HepG2 (cell line): ENCODE measurements around the gene NXN. TPM values are rescaled to one million over a fixed set of nuclear protein-coding genes. Genes with fewer than 3 reads are reported as not detected.

ENCODE experiments used
- ATAC-seq: fragments of 200-7000 bp; cut with Tn5 transposase; 3 replicates; pipeline ENCODE4 v1.9.1; 2020; ENCODE audit warnings: mild to moderate bottlenecking, moderate library complexity
- BruUV-seq: library from RNA; stranded (reverse); fragments of 400-500 nt; replicated peaks from 2 replicates; lab custom pipeline; 2021; lab: Mats Ljungman, UMichigan
- CTCF ChIA-PET: fragments of 300-600 bp; formaldehyde crosslinking; extraction: SDS; loops from one replicate; lab custom pipeline; 2021; ENCODE audit warnings: low total read pairs, inconsistent platforms, low intra/inter-chr PET ratio; lab: Yijun Ruan, JAX
- POLR2A ChIA-PET: fragments of 350-600 bp; sonication (Branson Sonifier 250); formaldehyde crosslinking; loops from one replicate; lab custom pipeline; 2020; ENCODE audit warnings: antibody characterized with exemption, inconsistent platforms; lab: Yijun Ruan, JAX
- DNase-seq: peaks from one replicate; pipeline ENCODE4 v3.0.0-alpha.2; 2015; ENCODE audit warnings: low spot score
- FAIRE-seq: peaks from 3 replicates; lab custom pipeline; 2011; peaks lifted over from hg19 to GRCh38; lab: Jason Lieb, UNC
- H2AFZ ChIP-seq: one replicate; pipeline ENCODE4 v1.6.1; 2011; ENCODE audit warnings: low read length, inconsistent platforms
- H3K27ac ChIP-seq: fragments of 300-600 bp; 3 replicates; pipeline ENCODE4 v1.8.0; 2011; ENCODE audit warnings: mixed run types, mild to moderate bottlenecking, mixed read lengths, low read length, inconsistent platforms; ENCODE audit not compliant: insufficient read depth; ENCODE audit errors: extremely low read length
- H3K27me3 ChIP-seq, 2 experiments: fragments of 200-600 bp in 1 of 2; 2 replicates in 1 of 2; 3 replicates in 1 of 2; pipeline versions ENCODE4 v1.6.0 to v1.8.0; 2011; ENCODE audit warnings: low read length in 2 of 2, mild to moderate bottlenecking in 2 of 2, moderate library complexity in 2 of 2, inconsistent platforms in 1 of 2; ENCODE audit not compliant: insufficient read depth in 2 of 2, control insufficient read depth in 1 of 2
- H3K36me3 ChIP-seq, 2 experiments: fragments of 200-600 bp in 1 of 2; replicated peaks in 1 of 2; 2 replicates in 1 of 2; 3 replicates in 1 of 2; pipeline versions ENCODE4 v1.5.1 to v1.8.0; 2011; ENCODE audit warnings: low read length in 2 of 2, inconsistent platforms in 1 of 2; ENCODE audit not compliant: insufficient read depth in 2 of 2, control insufficient read depth in 1 of 2
- H3K4me1 ChIP-seq: 2 replicates; pipeline ENCODE4 v1.5.1; 2012; ENCODE audit warnings: low read length, inconsistent platforms; ENCODE audit not compliant: insufficient read depth
- H3K4me2 ChIP-seq: 2 replicates; pipeline ENCODE4 v1.6.0; 2011; ENCODE audit warnings: low read depth, low read length, inconsistent platforms
- H3K4me3 ChIP-seq, 3 experiments: fragments of 200-600 bp in 1 of 3; sonication (generic), shearing (Covaris generic) in 1 of 3; replicated peaks in 1 of 3; 2 replicates each; pipeline ENCODE4 v1.5.1; 2011 to 2016; ENCODE audit warnings: low read length in 3 of 3, inconsistent platforms in 2 of 3, low read depth in 2 of 3, mild to moderate bottlenecking in 2 of 3, control low read depth in 1 of 3, mixed read lengths in 1 of 3; ENCODE audit not compliant: insufficient read depth in 1 of 3
- H3K79me2 ChIP-seq: one replicate; pipeline ENCODE4 v1.6.1; 2011; ENCODE audit warnings: low read length, inconsistent platforms; ENCODE audit not compliant: insufficient read depth
- H3K9ac ChIP-seq: 2 replicates; pipeline ENCODE4 v1.6.0; 2011; ENCODE audit warnings: mild to moderate bottlenecking, low read depth, low read length, inconsistent platforms; ENCODE audit not compliant: insufficient read depth
- H3K9me3 ChIP-seq: 2 replicates; pipeline ENCODE4 v1.5.1; 2012; ENCODE audit warnings: mild to moderate bottlenecking, low read length
- H4K20me1 ChIP-seq: 2 replicates; pipeline ENCODE4 v1.6.0; 2011; ENCODE audit warnings: inconsistent platforms, mild to moderate bottlenecking, low read length, moderate library complexity; ENCODE audit not compliant: insufficient read depth
- DPF2 ChIP-seq: sonication (generic); formaldehyde crosslinking; IDR thresholded peaks from 2 replicates; pipeline ENCODE4 v1.4.0; 2020; ENCODE audit warnings: mild to moderate bottlenecking, low read depth, missing genetic modification reagents, borderline replicate concordance
- ELF3 ChIP-seq: IDR thresholded peaks from 2 replicates; pipeline ENCODE4 v1.6.1; 2016; ENCODE audit warnings: missing genetic modification reagents, missing compliant biosample characterization
- EP300 ChIP-seq, 3 experiments: sonication (generic) in 1 of 3; formaldehyde crosslinking in 1 of 3; IDR thresholded peaks; 2 replicates each; pipeline versions ENCODE4 v1.5.1 to v1.6.1; 2011 to 2020; ENCODE audit warnings: low read depth in 2 of 3, low read length in 2 of 3, borderline replicate concordance in 1 of 3, improper control_type of control experiment in 1 of 3, mild to moderate bottlenecking in 1 of 3, missing genetic modification reagents in 1 of 3, moderate library complexity in 1 of 3
- FOSL1 ChIP-seq: sonication (generic); formaldehyde crosslinking; IDR thresholded peaks from 2 replicates; pipeline ENCODE4 v1.9.0; 2021; ENCODE audit warnings: missing genetic modification reagents, borderline replicate concordance
- FOXA3 ChIP-seq: IDR thresholded peaks from 2 replicates; pipeline ENCODE4 v1.6.1; 2016; ENCODE audit warnings: missing genetic modification reagents, missing compliant biosample characterization
- GPN1 ChIP-seq: sonication (generic); formaldehyde crosslinking; IDR thresholded peaks from 2 replicates; pipeline ENCODE4 v1.5.1; 2020; ENCODE audit warnings: missing genetic modification reagents, borderline replicate concordance
- HDAC6 ChIP-seq: fragments of 200-600 bp; sonication (generic); IDR thresholded peaks from 2 replicates; pipeline ENCODE4 v1.7.0; 2017; ENCODE audit warnings: mild to moderate bottlenecking, antibody characterized with exemption, low read length, low read depth
- HMG20A ChIP-seq: IDR thresholded peaks from 2 replicates; pipeline ENCODE4 v1.6.1; 2016; ENCODE audit warnings: borderline replicate concordance
- NCOA5 ChIP-seq: sonication (generic); formaldehyde crosslinking; IDR thresholded peaks from 2 replicates; pipeline ENCODE4 v1.4.0; 2020; ENCODE audit warnings: missing genetic modification reagents
- RFX1 ChIP-seq: fragments of 450-650 bp; IDR thresholded peaks from 2 replicates; pipeline ENCODE4 v1.6.1; 2017
- SOX13 ChIP-seq, 3 experiments: fragments of 450-650 bp in 1 of 3; sonication (generic) in 1 of 3; formaldehyde crosslinking in 1 of 3; IDR thresholded peaks in 2 of 3; conservative IDR thresholded peaks in 1 of 3; 2 replicates each; pipeline versions ENCODE4 v1.5.0 to v1.6.1; 2016 to 2020; ENCODE audit warnings: antibody characterized with exemption in 1 of 3, mild to moderate bottlenecking in 1 of 3, missing compliant biosample characterization in 1 of 3, missing genetic modification reagents in 1 of 3, moderate library complexity in 1 of 3
- TBX2 ChIP-seq: sonication (generic); formaldehyde crosslinking; IDR thresholded peaks from 2 replicates; pipeline ENCODE4 v1.5.0; 2020; ENCODE audit warnings: missing genetic modification reagents, mild to moderate bottlenecking, borderline replicate concordance
- TEAD3 ChIP-seq: optimal IDR thresholded peaks from 2 replicates; pipeline ENCODE3; 2016; ENCODE audit warnings: borderline replicate concordance
- ZMAT3 ChIP-seq: sonication (generic); formaldehyde crosslinking; conservative IDR thresholded peaks from 2 replicates; pipeline ENCODE4 v1.7.0; 2021; ENCODE audit warnings: missing genetic modification reagents
- ZNF180 ChIP-seq: sonication (generic); formaldehyde crosslinking; IDR thresholded peaks from 2 replicates; pipeline ENCODE4 v1.4.0; 2020; ENCODE audit warnings: low read depth, missing genetic modification reagents, borderline replicate concordance
- ZNF251 ChIP-seq: sonication (generic); formaldehyde crosslinking; IDR thresholded peaks from 2 replicates; pipeline ENCODE4 v1.9.0; 2021; ENCODE audit warnings: mild to moderate bottlenecking, missing genetic modification reagents
- ZNF569 ChIP-seq: sonication (generic); formaldehyde crosslinking; IDR thresholded peaks from 2 replicates; pipeline ENCODE4 v1.5.0; 2020; ENCODE audit warnings: mild to moderate bottlenecking, missing genetic modification reagents, moderate library complexity, borderline replicate concordance
- ZNF619 ChIP-seq: sonication (generic); formaldehyde crosslinking; IDR thresholded peaks from 2 replicates; pipeline ENCODE4 v1.4.0; 2020; ENCODE audit warnings: mild to moderate bottlenecking, missing genetic modification reagents
- WGBS: methylation state at CpG from one replicate; pipeline ENCODE4 v1.1.6; 2017; ENCODE audit warnings: low lambda C conversion rate; 5-methylcytosine and 5-hydroxymethylcytosine counted together
- in situ Hi-C: cut with HindIII; loops from 2 replicates; pipeline ENCODE4 v1.10.0; 2017; ENCODE audit warnings: low pct_unique_long_range_greater_than_20kb; ENCODE audit not compliant: extremely low pct_ligation_motif_present
- intact Hi-C: fragments of 100-400 bp; cut with micrococcal nuclease; formaldehyde crosslinking; loops from one replicate; pipeline ENCODE4 v1.10.0; 2022; ENCODE audit not compliant: unreplicated experiment
- polyA plus RNA-seq, 8 experiments: library from polyadenylated mRNA; depleted of rRNA in 3 of 8; stranded (reverse) in 7 of 8; unstranded in 1 of 8; fragments of >200 nt; fragmentation: Illumina TruSeq in 4 of 8; extraction: Trizol in 4 of 8; gene quantifications; 2 replicates each; pipeline versions ENCODE4 v1.2.1 to v1.2.3, GENCODE V29; 2011 to 2016; ENCODE audit warnings: low read depth in 4 of 8, missing spikeins in 1 of 8, mixed read lengths in 1 of 8; ENCODE audit not compliant: insufficient read depth in 1 of 8
- total RNA-seq, 5 experiments: library from RNA; depleted of rRNA; stranded (reverse); fragments of >200 nt; fragmentation: Illumina TruSeq; extraction: Trizol; gene quantifications; 2 replicates each; pipeline ENCODE4 v1.2.3, GENCODE V29; 2016; ENCODE audit warnings: low read depth in 1 of 5
- TF ChIP-seq, protein P1 (sequence below): sonication (generic); formaldehyde crosslinking; IDR thresholded peaks from 2 replicates; pipeline ENCODE4 v1.4.0; 2020; ENCODE audit warnings: missing genetic modification reagents

The NXN gene
- total and polyA plus RNA-seq, 2 of the 13 experiments (the other 11 are each of a cell fraction or from before 2014, with no cell fraction given), result 22.2 to 24.3 TPM

- peaks cover 96% of the 10 kb centered on the region for H3K4me1 ChIP-seq
- peak; percentile 70 for FAIRE-seq
- TF ChIP-seq NCOA5 (CRISPR knock-in tag), result no peak
- TF ChIP-seq HMG20A (CRISPR knock-in tag), result peak; percentile 70; the same call in 1 of the 2 replicates
- TF ChIP-seq FOSL1 (CRISPR knock-in tag), result peak; percentile 53; the same call in 1 of the 2 replicates
- TF ChIP-seq ZNF569 (CRISPR knock-in tag), result no peak
- 0 out of 2 replicates have a peak, but pooled peaks have one; percentile 25 for TF ChIP-seq ELF3 (CRISPR knock-in tag)
- TF ChIP-seq, protein P1, sequence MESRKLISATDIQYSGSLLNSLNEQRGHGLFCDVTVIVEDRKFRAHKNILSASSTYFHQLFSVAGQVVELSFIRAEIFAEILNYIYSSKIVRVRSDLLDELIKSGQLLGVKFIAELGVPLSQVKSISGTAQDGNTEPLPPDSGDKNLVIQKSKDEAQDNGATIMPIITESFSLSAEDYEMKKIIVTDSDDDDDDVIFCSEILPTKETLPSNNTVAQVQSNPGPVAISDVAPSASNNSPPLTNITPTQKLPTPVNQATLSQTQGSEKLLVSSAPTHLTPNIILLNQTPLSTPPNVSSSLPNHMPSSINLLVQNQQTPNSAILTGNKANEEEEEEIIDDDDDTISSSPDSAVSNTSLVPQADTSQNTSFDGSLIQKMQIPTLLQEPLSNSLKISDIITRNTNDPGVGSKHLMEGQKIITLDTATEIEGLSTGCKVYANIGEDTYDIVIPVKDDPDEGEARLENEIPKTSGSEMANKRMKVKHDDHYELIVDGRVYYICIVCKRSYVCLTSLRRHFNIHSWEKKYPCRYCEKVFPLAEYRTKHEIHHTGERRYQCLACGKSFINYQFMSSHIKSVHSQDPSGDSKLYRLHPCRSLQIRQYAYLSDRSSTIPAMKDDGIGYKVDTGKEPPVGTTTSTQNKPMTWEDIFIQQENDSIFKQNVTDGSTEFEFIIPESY, result peak; percentile 8; the same call in 1 of the 2 replicates
- no peak for TF ChIP-seq ZMAT3 (CRISPR knock-in tag)
- TF ChIP-seq ZNF251, result no peak
- no peak for TF ChIP-seq HDAC6
- TF ChIP-seq RFX1, result no peak
- TF ChIP-seq EP300 (IDR thresholded peaks at IDR 0.05; ENCODE audit: low read depth in 2 of 2, low read length in 2 of 2), result no peak; a peak in 1 of 4 replicates
- peak; percentile 61; the same call in 1 of the 2 replicates for TF ChIP-seq EP300 (CRISPR knock-in tag; IDR thresholded peaks at IDR 0.05; ENCODE audit: borderline replicate concordance)
- no peak for TF ChIP-seq ZNF180 (CRISPR knock-in tag)
- peak; percentile 50; the same call in 1 of the 2 replicates for TF ChIP-seq TBX2 (CRISPR knock-in tag)
- peak; percentile 86 for TF ChIP-seq TEAD3 (CRISPR knock-in tag)
- peak; percentile 53; the same call in 1 of the 2 replicates for TF ChIP-seq FOXA3
- peak; percentile 84 for TF ChIP-seq SOX13 (IDR thresholded peaks at IDR 0.05)
- peak in 1 of 2 experiments; percentile 95; a peak in 2 of 4 replicates for TF ChIP-seq SOX13 (CRISPR knock-in tag; conservative IDR thresholded peaks at IDR 0.05 in 1 of 2, IDR thresholded peaks at IDR 0.05 in 1 of 2)
- no peak for TF ChIP-seq ZNF619
- no peak for TF ChIP-seq GPN1 (CRISPR knock-in tag)
- 0 out of 2 replicates have a peak, but pooled peaks have one; percentile 22 for TF ChIP-seq DPF2
These were observed 46.1 kb downstream of the NXN start for GRCh38 chr17:933312-934073.

More at GRCh38 chr17:933312-934073, 46.1 kb downstream of the NXN start:
- Histone ChIP-seq H3K9ac (no peak overlapping the region), H3K27me3 (no peaks in the 10 kb centered on the region), H3K4me2 (peak overlapping the region; percentile 46), H3K9me3 (no peaks in the 10 kb centered on the region), H4K20me1 (no peaks in the 10 kb centered on the region), H3K36me3 (no peaks in the 10 kb centered on the region; a peak in 1 of 5 replicates), H3K4me3 (no peak overlapping the region; a peak in 1 of 6 replicates), H3K27ac (no peak overlapping the region), H2AFZ (no peak overlapping the region), H3K79me2 (peaks cover 18% of the 10 kb centered on the region)
- ChIA-PET CTCF (no interaction called here), POLR2A (interaction anchor here (1.0 to 2.5 kb wide), 3 partner anchors 18 to 47 kb away, joined by 3 to 10 read pairs (median 5); partner anchors contain the start of gene NXN)
- in situ Hi-C loops (no loop called here), intact Hi-C loops (loop anchor here (2.0 kb wide), 1 partner anchor 21 kb away; no protein-coding TSS in a partner anchor)
- BruUV-seq, result TSS peak; percentile 56
- DNase-seq, result peak; percentile 75
- WGBS, result 28% methylated on average over 15 of the region's 15 CpGs
- ATAC-seq, result no peak
